GM10847 (cell line): Measurements from ENCODE around the gene NTRK3.

Source experiments
- POLR2A ChIP-seq: IDR thresholded peaks from 2 replicates; pipeline ENCODE4 v1.6.1; 2011; ENCODE audit not compliant: insufficient read length; ENCODE audit errors: extremely low read depth

NTRK3 gene

GRCh38 chr15:88269356-88270062, 13.0 kb upstream of the NTRK3 start:
- TF ChIP-seq POLR2A: no peak

GRCh38 chr15:88267720-88268119, 11.2 kb upstream of the NTRK3 start:
- no peak for TF ChIP-seq POLR2A

- no peak for TF ChIP-seq POLR2A
Observed at GRCh38 chr15:88266170-88266569, 9.6 kb upstream of the NTRK3 start.

GRCh38 chr15:88264622-88265021, 8.1 kb upstream of the NTRK3 start:
- TF ChIP-seq POLR2A: no peak

- TF ChIP-seq POLR2A: no peak
Observed at GRCh38 chr15:88262064-88262463, 5.5 kb upstream of the NTRK3 start.

GRCh38 chr15:88258093-88258641, 1.6 kb upstream of the NTRK3 start:
- TF ChIP-seq POLR2A: no peak

- no peak for TF ChIP-seq POLR2A
Observed at GRCh38 chr15:88257311-88258092, 963 bp upstream of the NTRK3 start.

- no peak for TF ChIP-seq POLR2A
Observed at GRCh38 chr15:88255484-88256278, 858 bp downstream of the NTRK3 start.

GRCh38 chr15:88255087-88255483, 1.5 kb downstream of the NTRK3 start:
- TF ChIP-seq POLR2A: no peak

GRCh38 chr15:88252441-88252840, 4.1 kb downstream of the NTRK3 start:
- no peak for TF ChIP-seq POLR2A

GRCh38 chr15:88250826-88251225, 5.7 kb downstream of the NTRK3 start:
- no peak for TF ChIP-seq POLR2A

- TF ChIP-seq POLR2A: no peak
Observed at GRCh38 chr15:88249220-88249619, 7.3 kb downstream of the NTRK3 start.

- TF ChIP-seq POLR2A: no peak
Observed at GRCh38 chr15:88247914-88248313, 8.6 kb downstream of the NTRK3 start.

- TF ChIP-seq POLR2A: no peak
Observed at GRCh38 chr15:88246666-88247446, 9.7 kb downstream of the NTRK3 start.

GRCh38 chr15:88246081-88246480, 10.5 kb downstream of the NTRK3 start:
- no peak for TF ChIP-seq POLR2A
